GM18519 (cell line): Measurements from ENCODE around the gene SLC12A5.

Experiments used
- ATAC-seq: cut with Tn5 transposase; IDR thresholded peaks from one replicate; pipeline ENCODE4 v1.9.1; 2021; ENCODE audit warnings: mild to moderate bottlenecking, moderate library complexity; ENCODE audit not compliant: unreplicated experiment, low FRiP score

SLC12A5 gene

GRCh38 chr20:46006022-46006705, 22.9 kb upstream of the SLC12A5 start:
- ATAC-seq = no peak

- ATAC-seq = no peak
Observed at GRCh38 chr20:46006964-46007363, 22.1 kb upstream of the SLC12A5 start.

- ATAC-seq = no peak
Observed at GRCh38 chr20:46007671-46008070, 21.3 kb upstream of the SLC12A5 start.

GRCh38 chr20:46009816-46010215, 19.2 kb upstream of the SLC12A5 start:
- no peak for ATAC-seq

- ATAC-seq = no peak
Observed at GRCh38 chr20:46010491-46011391, 18.3 kb upstream of the SLC12A5 start.

GRCh38 chr20:46011631-46012482, 17.2 kb upstream of the SLC12A5 start:
- ATAC-seq = no peak

- no peak for ATAC-seq
Observed at GRCh38 chr20:46012921-46013320, 16.1 kb upstream of the SLC12A5 start.

GRCh38 chr20:46013322-46013828, 15.6 kb upstream of the SLC12A5 start:
- no peak for ATAC-seq

GRCh38 chr20:46013829-46014516, 15.0 kb upstream of the SLC12A5 start:
- no peak for ATAC-seq

GRCh38 chr20:46014517-46015396, 14.3 kb upstream of the SLC12A5 start:
- no peak for ATAC-seq

- no peak for ATAC-seq
Observed at GRCh38 chr20:46017272-46017671, 11.7 kb upstream of the SLC12A5 start.

- no peak for ATAC-seq
Observed at GRCh38 chr20:46018112-46018511, 10.9 kb upstream of the SLC12A5 start.

GRCh38 chr20:46018611-46019010, 10.4 kb upstream of the SLC12A5 start:
- no peak for ATAC-seq

- no peak for ATAC-seq
Observed at GRCh38 chr20:46020555-46020954, 8.5 kb upstream of the SLC12A5 start.

GRCh38 chr20:46021361-46022359, 7.4 kb upstream of the SLC12A5 start:
- no peak for ATAC-seq

- ATAC-seq = no peak
Observed at GRCh38 chr20:46022411-46023147, 6.4 kb upstream of the SLC12A5 start.

GRCh38 chr20:46023148-46023484, 5.9 kb upstream of the SLC12A5 start:
- no peak for ATAC-seq
